NCI-H510A treated with DMSO at 0.1 percent for 48 hours (cell line): Measurements from ENCODE around the gene PLEKHH3.
A peak's percentile ranks its signal among the peaks of the same experiment; 100 is the strongest.

ENCODE experiments used
- DNase-seq: peaks from one replicate; lab custom pipeline; 2025; lab: John Stamatoyannopoulos, UW

The PLEKHH3 gene

GRCh38 chr17:42685831-42686230, 9.0 kb upstream of the PLEKHH3 start:
- no peak for DNase-seq

GRCh38 chr17:42684929-42685556, 8.2 kb upstream of the PLEKHH3 start:
- DNase-seq = no peak

- DNase-seq = peak; percentile 48
These were observed 6.7 kb upstream of the PLEKHH3 start for GRCh38 chr17:42683407-42684034.

DNA sequence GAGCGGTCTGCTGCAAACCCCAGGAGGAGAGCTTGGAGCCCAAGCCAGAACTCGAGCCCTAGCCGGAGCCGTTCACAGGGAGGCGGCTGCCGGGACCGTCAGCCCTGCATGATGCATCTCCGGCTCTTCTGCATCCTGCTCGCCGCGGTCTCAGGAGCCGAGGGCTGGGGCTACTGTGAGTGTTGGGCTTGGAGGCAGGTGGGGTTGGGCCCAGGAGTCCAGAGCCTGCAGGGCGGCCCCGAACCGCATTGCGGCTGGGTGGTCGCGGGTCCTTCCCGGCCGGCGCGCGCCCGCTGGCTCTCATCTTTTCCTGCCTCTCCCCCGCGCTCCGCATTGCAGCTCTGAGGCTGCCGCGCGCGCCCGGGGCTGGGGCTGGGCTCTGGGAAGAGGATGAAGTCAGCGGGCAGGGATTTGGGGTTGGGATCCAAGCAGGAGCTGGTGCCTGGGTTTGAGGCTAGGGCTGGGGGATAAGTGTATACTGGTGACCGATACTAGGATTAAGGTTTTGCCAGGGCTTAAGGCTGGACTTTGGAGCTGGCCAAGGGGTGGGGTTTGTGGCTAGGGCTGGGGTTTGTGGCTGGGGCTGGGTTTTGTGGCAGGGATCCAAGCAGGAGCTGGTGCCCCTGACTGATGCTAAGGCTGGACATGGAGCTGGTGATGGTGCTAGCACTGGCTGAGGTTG, 6.1 kb upstream of the PLEKHH3 start:
- peak; percentile 46 for DNase-seq

DNA sequence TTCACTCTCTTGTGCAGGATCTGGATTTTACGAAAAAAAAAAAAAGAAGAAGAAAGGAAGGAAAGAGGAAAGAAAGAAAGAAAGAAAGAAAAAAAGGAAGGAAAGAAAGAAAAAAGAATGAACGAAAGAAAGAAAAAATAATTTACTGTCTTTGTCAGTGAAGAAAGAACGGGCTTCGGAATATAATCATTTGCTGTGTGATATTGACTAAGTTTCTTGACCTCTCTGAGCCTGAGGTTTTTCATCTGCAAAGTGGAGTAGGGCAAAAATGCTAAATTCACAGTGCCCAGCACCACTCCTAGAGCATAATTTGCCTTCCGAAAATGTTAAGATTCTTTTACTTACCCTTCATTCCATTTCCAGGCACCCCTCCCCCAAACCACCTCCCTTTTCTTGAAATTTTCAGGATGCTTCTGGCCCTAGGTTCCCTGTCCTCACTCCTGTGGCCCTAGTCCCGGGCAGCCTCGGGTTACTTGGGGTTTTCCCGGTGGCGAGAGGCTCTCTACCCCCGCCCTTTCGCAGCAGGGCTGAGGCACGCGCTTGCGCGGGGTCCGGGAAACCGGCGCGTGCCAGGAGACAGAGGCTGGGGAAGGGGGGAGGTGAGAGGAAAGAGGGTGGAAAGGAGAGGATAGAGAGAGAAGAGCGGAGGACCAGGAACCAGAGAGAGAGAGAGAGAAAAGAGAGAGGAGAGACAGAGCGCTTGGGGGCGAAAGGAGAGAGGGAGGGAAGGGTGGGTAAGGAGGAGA, 5.4 kb upstream of the PLEKHH3 start, which contains the start of gene CNTNAP1:
Gene CNTNAP1, plus strand, starts transcription at position 556 of the 746 bp plus-strand sequence. CDS start 299 bp downstream, outside the sequence.
- no peak for DNase-seq

- DNase-seq = peak; percentile 77
These were observed 3.6 kb upstream of the PLEKHH3 start for GRCh38 chr17:42680331-42680808.

- peak; percentile 75 for DNase-seq
These were observed 2.9 kb upstream of the PLEKHH3 start for GRCh38 chr17:42679492-42680330.

- peak; percentile 76 for DNase-seq
These were observed 2.2 kb upstream of the PLEKHH3 start for GRCh38 chr17:42678951-42679491.

GRCh38 chr17:42677921-42678781, 1.4 kb upstream of the PLEKHH3 start:
- DNase-seq = peak; percentile 84

- peak; percentile 98 for DNase-seq
These were observed 441 bp upstream of the PLEKHH3 start for GRCh38 chr17:42677012-42677857.

DNA sequence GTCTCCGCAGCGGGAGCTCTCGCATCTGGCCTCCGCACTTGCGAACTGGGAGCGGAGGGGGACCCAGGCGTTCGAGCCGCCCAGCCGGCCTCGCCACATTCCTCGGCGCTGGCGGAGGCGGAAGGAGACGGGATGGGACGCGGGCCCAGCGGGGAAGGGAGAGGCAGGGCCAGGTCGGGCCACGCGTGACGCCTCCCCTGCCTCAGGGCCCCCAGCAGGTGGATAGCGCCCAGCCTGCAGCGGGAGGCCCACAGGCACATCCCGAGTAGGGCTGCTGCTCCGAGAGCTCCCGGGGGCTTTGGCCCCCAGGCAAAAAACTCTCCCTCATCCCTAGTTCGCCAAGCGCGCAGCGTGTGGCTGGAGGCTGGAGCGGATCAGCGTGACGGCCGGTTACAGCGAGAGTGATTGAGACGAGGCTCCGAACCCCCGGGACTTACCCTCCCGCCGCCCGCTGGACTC, 800 bp downstream of the PLEKHH3 start:
- peak; percentile 26 for DNase-seq

DNA sequence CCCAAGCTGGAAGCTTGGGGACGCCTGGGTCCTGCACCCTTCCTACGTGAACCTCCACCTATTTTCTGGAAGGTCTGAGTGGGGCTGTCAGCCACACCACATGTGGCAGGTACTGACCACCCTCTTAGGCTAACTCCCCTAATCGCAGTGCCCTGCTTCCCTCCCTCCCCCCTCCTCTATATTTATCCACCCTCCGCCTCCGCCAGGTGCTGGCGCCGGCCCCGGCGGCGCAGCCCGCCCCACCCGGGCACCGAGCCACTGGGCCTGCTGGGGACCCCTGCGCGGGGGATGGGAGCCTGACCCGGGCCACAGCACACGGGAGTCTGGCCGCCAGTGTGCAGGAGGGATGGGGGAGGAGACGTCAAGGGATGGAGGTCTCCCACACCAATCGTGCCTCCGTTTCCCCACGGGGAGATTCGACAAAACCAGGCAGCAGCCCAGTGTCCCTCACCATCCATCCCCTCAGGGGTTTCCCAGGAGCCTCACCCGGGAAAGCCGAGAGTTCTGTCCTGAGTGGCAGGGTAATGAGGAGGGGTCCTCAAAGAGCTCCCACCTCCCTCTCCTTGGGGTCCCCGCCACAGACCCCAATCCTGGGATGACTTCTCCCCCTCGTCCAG, 1.3 kb downstream of the PLEKHH3 start:
- peak; percentile 80 for DNase-seq

GRCh38 chr17:42674755-42675347, 1.9 kb downstream of the PLEKHH3 start:
- DNase-seq = peak; percentile 80

GRCh38 chr17:42673885-42674754, 2.7 kb downstream of the PLEKHH3 start:
- DNase-seq = no peak

- DNase-seq = no peak
These were observed 3.4 kb downstream of the PLEKHH3 start for GRCh38 chr17:42673266-42673884.

DNA sequence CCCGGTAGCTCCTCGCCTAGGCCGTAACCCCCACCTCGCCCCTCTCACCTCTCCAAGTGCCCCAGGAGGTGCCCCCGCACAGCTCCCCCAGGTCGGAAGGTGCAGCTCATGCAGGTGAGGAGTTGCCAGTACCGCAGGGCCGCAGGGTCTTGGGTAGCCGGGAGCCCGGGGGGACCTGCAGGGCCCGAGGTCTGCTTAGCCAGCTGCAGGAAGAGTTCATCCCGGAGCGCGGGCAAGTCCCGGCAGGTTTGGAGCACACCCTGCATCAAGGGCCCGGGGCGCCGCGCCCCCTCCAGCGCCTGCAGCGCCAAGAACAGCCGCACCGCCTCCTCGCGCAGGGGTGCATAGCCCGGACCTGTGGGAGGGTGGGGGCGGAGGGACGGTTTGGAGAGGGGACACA, 4.8 kb downstream of the PLEKHH3 start:
- DNase-seq = peak; percentile 70
